HepG2 (cell line): ENCODE measurements around the gene LMCD1. TPM values are rescaled to one million over a fixed set of nuclear protein-coding genes. Genes with fewer than 3 reads are reported as not detected.

Source experiments
- CBX5 ChIP-seq: sonication (generic); formaldehyde crosslinking; IDR thresholded peaks from 2 replicates; pipeline ENCODE4 v1.4.0; 2020; ENCODE audit warnings: missing genetic modification reagents, borderline replicate concordance
- ESRRA ChIP-seq: sonication (generic); formaldehyde crosslinking; IDR thresholded peaks from 2 replicates; pipeline ENCODE4 v1.5.1; 2020; ENCODE audit warnings: mild to moderate bottlenecking, low read depth, missing genetic modification reagents
- FOSL2 ChIP-seq: sonication (generic); formaldehyde crosslinking; IDR thresholded peaks from 2 replicates; pipeline ENCODE4 v1.4.0; 2020; ENCODE audit warnings: missing genetic modification reagents
- GATAD2A ChIP-seq: IDR thresholded peaks from 2 replicates; pipeline ENCODE4 v1.6.1; 2016
- HMG20A ChIP-seq: IDR thresholded peaks from 2 replicates; pipeline ENCODE4 v1.6.1; 2016; ENCODE audit warnings: borderline replicate concordance
- MED1 ChIP-seq: sonication (generic); formaldehyde crosslinking; IDR thresholded peaks from 2 replicates; pipeline ENCODE4 v1.4.0; 2020; ENCODE audit warnings: missing genetic modification reagents
- PRPF4 ChIP-seq: fragments of 200-400 bp; formaldehyde crosslinking; IDR thresholded peaks from 2 replicates; pipeline ENCODE4 v1.6.1; 2016; ENCODE audit warnings: low read length, low read depth; ENCODE audit not compliant: poor library complexity, severe bottlenecking
- RAD21 ChIP-seq: fragments of 450-650 bp; formaldehyde crosslinking; IDR thresholded peaks from 2 replicates; pipeline ENCODE4 v1.5.0; 2020; ENCODE audit warnings: mild to moderate bottlenecking
- REXO4 ChIP-seq: sonication (generic); formaldehyde crosslinking; IDR thresholded peaks from 2 replicates; pipeline ENCODE4 v1.8.0; 2022; ENCODE audit warnings: missing genetic modification reagents, mild to moderate bottlenecking, borderline replicate concordance
- RXRB ChIP-seq: IDR thresholded peaks from 2 replicates; pipeline ENCODE4 v1.6.1; 2016; ENCODE audit warnings: borderline replicate concordance, missing genetic modification reagents, missing compliant biosample characterization
- SOX13 ChIP-seq, 3 experiments: fragments of 450-650 bp in 1 of 3; sonication (generic) in 1 of 3; formaldehyde crosslinking in 1 of 3; IDR thresholded peaks in 2 of 3; conservative IDR thresholded peaks in 1 of 3; 2 replicates each; pipeline versions ENCODE4 v1.5.0 to v1.6.1; 2016 to 2020; ENCODE audit warnings: antibody characterized with exemption in 1 of 3, mild to moderate bottlenecking in 1 of 3, missing compliant biosample characterization in 1 of 3, missing genetic modification reagents in 1 of 3, moderate library complexity in 1 of 3
- TBP ChIP-seq: sonication (generic); formaldehyde crosslinking; IDR thresholded peaks from 2 replicates; pipeline ENCODE4 v1.5.0; 2020; ENCODE audit warnings: missing genetic modification reagents
- TBX2 ChIP-seq: sonication (generic); formaldehyde crosslinking; IDR thresholded peaks from 2 replicates; pipeline ENCODE4 v1.5.0; 2020; ENCODE audit warnings: missing genetic modification reagents, mild to moderate bottlenecking, borderline replicate concordance
- ZBTB34 ChIP-seq: sonication (generic); formaldehyde crosslinking; IDR thresholded peaks from 2 replicates; pipeline ENCODE4 v1.8.0; 2022; ENCODE audit warnings: mild to moderate bottlenecking, missing genetic modification reagents
- ZNF142 ChIP-seq: sonication (generic); formaldehyde crosslinking; IDR thresholded peaks from 2 replicates; pipeline ENCODE4 v1.4.0; 2020; ENCODE audit warnings: missing genetic modification reagents
- ZNF24 ChIP-seq: fragments of 450-650 bp; IDR thresholded peaks from 2 replicates; pipeline ENCODE4 v1.6.1; 2017; ENCODE audit warnings: antibody characterized with exemption, mild to moderate bottlenecking
- polyA plus RNA-seq, 8 experiments: library from polyadenylated mRNA; depleted of rRNA in 3 of 8; stranded (reverse) in 7 of 8; unstranded in 1 of 8; fragments of >200 nt; fragmentation: Illumina TruSeq in 4 of 8; extraction: Trizol in 4 of 8; gene quantifications; 2 replicates each; pipeline versions ENCODE4 v1.2.1 to v1.2.3, GENCODE V29; 2011 to 2016; ENCODE audit warnings: low read depth in 4 of 8, missing spikeins in 1 of 8, mixed read lengths in 1 of 8; ENCODE audit not compliant: insufficient read depth in 1 of 8
- total RNA-seq, 5 experiments: library from RNA; depleted of rRNA; stranded (reverse); fragments of >200 nt; fragmentation: Illumina TruSeq; extraction: Trizol; gene quantifications; 2 replicates each; pipeline ENCODE4 v1.2.3, GENCODE V29; 2016; ENCODE audit warnings: low read depth in 1 of 5
- TF ChIP-seq, protein P1 (sequence below): sonication (generic); formaldehyde crosslinking; IDR thresholded peaks from 2 replicates; pipeline ENCODE4 v1.4.0; 2020; ENCODE audit warnings: missing genetic modification reagents
- TF ChIP-seq, protein P2 (sequence below): sonication (generic); formaldehyde crosslinking; IDR thresholded peaks from 2 replicates; pipeline ENCODE4 v1.4.0; 2020; ENCODE audit warnings: missing genetic modification reagents, borderline replicate concordance
- TF ChIP-seq, protein P3 (sequence below): sonication (generic); formaldehyde crosslinking; conservative IDR thresholded peaks from 2 replicates; pipeline ENCODE4 v1.5.0; 2020; ENCODE audit warnings: missing genetic modification reagents

LMCD1 gene
- total and polyA plus RNA-seq, 2 of the 13 experiments (the other 11 are each of a cell fraction or from before 2014, with no cell fraction given), result 6.2 to 7.1 TPM

GRCh38 chr3:8499181-8499611 is 2.4 kb upstream of the LMCD1 start (continued):
- TF ChIP-seq ZNF142 (CRISPR knock-in tag) (no peak), FOSL2 (CRISPR knock-in tag) (0 out of 2 replicates have a peak, but pooled peaks have one; percentile 17), GATAD2A (CRISPR knock-in tag) (peak; percentile 62), ZBTB34 (CRISPR knock-in tag) (peak; percentile 99), SOX13 (IDR thresholded peaks at IDR 0.05) (no peak), SOX13 (CRISPR knock-in tag; conservative IDR thresholded peaks at IDR 0.05 in 1 of 2, IDR thresholded peaks at IDR 0.05 in 1 of 2) (peak in 1 of 2 experiments; percentile 93; a peak in 2 of 4 replicates), RAD21 (CRISPR knock-in tag) (no peak), TBP (CRISPR knock-in tag) (no peak), HMG20A (CRISPR knock-in tag) (peak; percentile 79), TBX2 (CRISPR knock-in tag) (peak; percentile 51; the same call in 1 of the 2 replicates), PRPF4 (no peak), ZNF24 (no peak), MED1 (no peak), RXRB (CRISPR knock-in tag) (peak; percentile 29; the same call in 1 of the 2 replicates), ESRRA (CRISPR knock-in tag) (no peak), REXO4 (no peak), CBX5 (CRISPR knock-in tag) (peak; percentile 38; the same call in 1 of the 2 replicates)
- TF ChIP-seq, protein P1, sequence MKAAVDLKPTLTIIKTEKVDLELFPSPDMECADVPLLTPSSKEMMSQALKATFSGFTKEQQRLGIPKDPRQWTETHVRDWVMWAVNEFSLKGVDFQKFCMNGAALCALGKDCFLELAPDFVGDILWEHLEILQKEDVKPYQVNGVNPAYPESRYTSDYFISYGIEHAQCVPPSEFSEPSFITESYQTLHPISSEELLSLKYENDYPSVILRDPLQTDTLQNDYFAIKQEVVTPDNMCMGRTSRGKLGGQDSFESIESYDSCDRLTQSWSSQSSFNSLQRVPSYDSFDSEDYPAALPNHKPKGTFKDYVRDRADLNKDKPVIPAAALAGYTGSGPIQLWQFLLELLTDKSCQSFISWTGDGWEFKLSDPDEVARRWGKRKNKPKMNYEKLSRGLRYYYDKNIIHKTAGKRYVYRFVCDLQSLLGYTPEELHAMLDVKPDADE (CRISPR knock-in tag), result no peak
- TF ChIP-seq, protein P2, sequence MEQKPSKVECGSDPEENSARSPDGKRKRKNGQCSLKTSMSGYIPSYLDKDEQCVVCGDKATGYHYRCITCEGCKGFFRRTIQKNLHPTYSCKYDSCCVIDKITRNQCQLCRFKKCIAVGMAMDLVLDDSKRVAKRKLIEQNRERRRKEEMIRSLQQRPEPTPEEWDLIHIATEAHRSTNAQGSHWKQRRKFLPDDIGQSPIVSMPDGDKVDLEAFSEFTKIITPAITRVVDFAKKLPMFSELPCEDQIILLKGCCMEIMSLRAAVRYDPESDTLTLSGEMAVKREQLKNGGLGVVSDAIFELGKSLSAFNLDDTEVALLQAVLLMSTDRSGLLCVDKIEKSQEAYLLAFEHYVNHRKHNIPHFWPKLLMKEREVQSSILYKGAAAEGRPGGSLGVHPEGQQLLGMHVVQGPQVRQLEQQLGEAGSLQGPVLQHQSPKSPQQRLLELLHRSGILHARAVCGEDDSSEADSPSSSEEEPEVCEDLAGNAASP (CRISPR knock-in tag), result 0 out of 2 replicates have a peak, but pooled peaks have one; percentile 13
- TF ChIP-seq, protein P3, sequence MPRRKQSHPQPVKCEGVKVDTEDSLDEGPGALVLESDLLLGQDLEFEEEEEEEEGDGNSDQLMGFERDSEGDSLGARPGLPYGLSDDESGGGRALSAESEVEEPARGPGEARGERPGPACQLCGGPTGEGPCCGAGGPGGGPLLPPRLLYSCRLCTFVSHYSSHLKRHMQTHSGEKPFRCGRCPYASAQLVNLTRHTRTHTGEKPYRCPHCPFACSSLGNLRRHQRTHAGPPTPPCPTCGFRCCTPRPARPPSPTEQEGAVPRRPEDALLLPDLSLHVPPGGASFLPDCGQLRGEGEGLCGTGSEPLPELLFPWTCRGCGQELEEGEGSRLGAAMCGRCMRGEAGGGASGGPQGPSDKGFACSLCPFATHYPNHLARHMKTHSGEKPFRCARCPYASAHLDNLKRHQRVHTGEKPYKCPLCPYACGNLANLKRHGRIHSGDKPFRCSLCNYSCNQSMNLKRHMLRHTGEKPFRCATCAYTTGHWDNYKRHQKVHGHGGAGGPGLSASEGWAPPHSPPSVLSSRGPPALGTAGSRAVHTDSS, result no peak
